ENCODE results near the gene CTNNA2.

- TF ChIP-seq RCOR1 (IDR thresholded peaks at IDR 0.05; ENCODE audit: low read depth, low read length) (no peak), PBX3 (IDR thresholded peaks at IDR 0.05) (no peak), ELK1 (IDR thresholded peaks at IDR 0.05; ENCODE audit: low read depth, low read length) (no peak), FOSL2 (IDR thresholded peaks at IDR 0.05) (no peak), FOSL2 (CRISPR knock-in tag; IDR thresholded peaks at IDR 0.05) (no peak), E2F6 (IDR thresholded peaks at IDR 0.05; ENCODE audit: borderline replicate concordance, low read depth) (no peak)
Measured at GRCh38 chr2:79576451-79576850, 63.6 kb downstream of the CTNNA2 start.

Measured in A549 (cell line).